HepG2 (cell line): ENCODE results near the gene MRPS14. TPM values are rescaled to one million over a fixed set of nuclear protein-coding genes. Genes with fewer than 3 reads are reported as not detected.

Source experiments
- ASH2L ChIP-seq: fragments of 300-600, 200-600 bp; sonication (generic); IDR thresholded peaks from 2 replicates; pipeline ENCODE4 v1.7.0; 2017; ENCODE audit warnings: low read depth, mild to moderate bottlenecking, moderate library complexity, mixed read lengths, low read length; ENCODE audit not compliant: insufficient read length
- CC2D1A ChIP-seq: sonication (generic); formaldehyde crosslinking; IDR thresholded peaks from 2 replicates; pipeline ENCODE4 v1.8.1; 2023; ENCODE audit warnings: mild to moderate bottlenecking, missing genetic modification reagents
- DNMT1 ChIP-seq: sonication (generic); formaldehyde crosslinking; IDR thresholded peaks from 2 replicates; pipeline ENCODE4 v1.5.1; 2020; ENCODE audit warnings: mild to moderate bottlenecking, missing genetic modification reagents
- DNMT3B ChIP-seq: conservative IDR thresholded peaks from 2 replicates; pipeline ENCODE4 v1.6.1; 2016; ENCODE audit warnings: missing biosample characterization, control low read depth
- GLI4 ChIP-seq: sonication (generic); formaldehyde crosslinking; IDR thresholded peaks from 2 replicates; pipeline ENCODE4 v1.5.1; 2020; ENCODE audit warnings: missing genetic modification reagents, mild to moderate bottlenecking, moderate library complexity, borderline replicate concordance
- IRF2 ChIP-seq: IDR thresholded peaks from 2 replicates; pipeline ENCODE4 v1.6.1; 2018; ENCODE audit warnings: missing genetic modification reagents, missing compliant biosample characterization
- KDM4B ChIP-seq: sonication (generic); formaldehyde crosslinking; IDR thresholded peaks from 2 replicates; pipeline ENCODE4 v1.4.0; 2020; ENCODE audit warnings: missing genetic modification reagents
- KLF6 ChIP-seq: IDR thresholded peaks from 2 replicates; pipeline ENCODE4 v1.8.0; 2016; ENCODE audit warnings: missing biosample characterization, missing genetic modification reagents
- MYNN ChIP-seq: sonication (generic); formaldehyde crosslinking; IDR thresholded peaks from 2 replicates; pipeline ENCODE4 v1.4.0; 2020; ENCODE audit warnings: mild to moderate bottlenecking, low read depth, missing genetic modification reagents
- NFATC3 ChIP-seq: sonication (generic); formaldehyde crosslinking; IDR thresholded peaks from 2 replicates; pipeline ENCODE4 v1.5.1; 2020; ENCODE audit warnings: mild to moderate bottlenecking, missing genetic modification reagents
- NFKBIZ ChIP-seq: IDR thresholded peaks from 2 replicates; pipeline ENCODE4 v1.6.1; 2018; ENCODE audit warnings: missing genetic modification reagents, missing compliant biosample characterization
- NRL ChIP-seq: sonication (generic); formaldehyde crosslinking; IDR thresholded peaks from 2 replicates; pipeline ENCODE4 v1.5.0; 2020; ENCODE audit warnings: missing genetic modification reagents, mild to moderate bottlenecking, moderate library complexity, borderline replicate concordance
- REPIN1 ChIP-seq: sonication (generic); formaldehyde crosslinking; IDR thresholded peaks from 2 replicates; pipeline ENCODE4 v1.8.0; 2022; ENCODE audit warnings: missing genetic modification reagents, low read depth, mild to moderate bottlenecking, borderline replicate concordance
- SETDB1 ChIP-seq: sonication (generic); formaldehyde crosslinking; IDR thresholded peaks from 2 replicates; pipeline ENCODE4 v1.5.1; 2020; ENCODE audit warnings: missing genetic modification reagents, mild to moderate bottlenecking, borderline replicate concordance
- SRSF4 ChIP-seq: fragments of 200-400 bp; formaldehyde crosslinking; IDR thresholded peaks from one replicate; pipeline ENCODE4 v1.6.1; 2018; ENCODE audit warnings: mild to moderate bottlenecking, low read depth, low read length, moderate library complexity; ENCODE audit not compliant: poor library complexity, severe bottlenecking
- TAF1 ChIP-seq: sonication (generic); formaldehyde crosslinking; IDR thresholded peaks from 2 replicates; pipeline ENCODE4 v1.4.0; 2020; ENCODE audit warnings: missing genetic modification reagents
- TFDP2 ChIP-seq: sonication (generic); formaldehyde crosslinking; IDR thresholded peaks from 2 replicates; pipeline ENCODE4 v1.4.0; 2020; ENCODE audit warnings: missing genetic modification reagents
- THAP8 ChIP-seq: sonication (generic); formaldehyde crosslinking; IDR thresholded peaks from 2 replicates; pipeline ENCODE4 v1.5.1; 2020; ENCODE audit warnings: missing genetic modification reagents, mild to moderate bottlenecking, borderline replicate concordance
- TP53 ChIP-seq: sonication (generic); formaldehyde crosslinking; conservative IDR thresholded peaks from 2 replicates; pipeline ENCODE4 v1.4.0; 2020; ENCODE audit warnings: missing genetic modification reagents
- ZFAT ChIP-seq: sonication (generic); formaldehyde crosslinking; conservative IDR thresholded peaks from 2 replicates; pipeline ENCODE4 v1.8.1; 2023; ENCODE audit warnings: missing genetic modification reagents, inconsistent platforms
- ZFP36 ChIP-seq: fragments of 150-350 bp; IDR thresholded peaks from 2 replicates; pipeline ENCODE4 v1.6.1; 2018; ENCODE audit warnings: borderline replicate concordance, low read length, low read depth; ENCODE audit not compliant: partially characterized antibody
- ZFP62 ChIP-seq: sonication (generic); formaldehyde crosslinking; IDR thresholded peaks from 2 replicates; pipeline ENCODE4 v1.4.0; 2020; ENCODE audit warnings: missing genetic modification reagents
- ZNF138 ChIP-seq: sonication (generic); formaldehyde crosslinking; IDR thresholded peaks from 2 replicates; pipeline ENCODE4 v1.5.0; 2020; ENCODE audit warnings: mild to moderate bottlenecking, low read depth, missing genetic modification reagents
- ZNF383 ChIP-seq: sonication (generic); formaldehyde crosslinking; IDR thresholded peaks from 2 replicates; pipeline ENCODE4 v1.4.0; 2020; ENCODE audit warnings: missing genetic modification reagents, mild to moderate bottlenecking, borderline replicate concordance
- ZNF543 ChIP-seq: sonication (generic); formaldehyde crosslinking; IDR thresholded peaks from 2 replicates; pipeline ENCODE4 v1.4.0; 2020; ENCODE audit warnings: mild to moderate bottlenecking, missing genetic modification reagents
- ZNF546 ChIP-seq: sonication (generic); formaldehyde crosslinking; conservative IDR thresholded peaks from 2 replicates; pipeline ENCODE4 v1.8.1; 2023; ENCODE audit warnings: mild to moderate bottlenecking, missing genetic modification reagents
- ZNF562 ChIP-seq: sonication (generic); formaldehyde crosslinking; IDR thresholded peaks from 2 replicates; pipeline ENCODE4 v1.8.0; 2022; ENCODE audit warnings: missing genetic modification reagents, borderline replicate concordance
- polyA plus RNA-seq, 8 experiments: library from polyadenylated mRNA; depleted of rRNA in 3 of 8; stranded (reverse) in 7 of 8; unstranded in 1 of 8; fragments of >200 nt; fragmentation: Illumina TruSeq in 4 of 8; extraction: Trizol in 4 of 8; gene quantifications; 2 replicates each; pipeline versions ENCODE4 v1.2.1 to v1.2.3, GENCODE V29; 2011 to 2016; ENCODE audit warnings: low read depth in 4 of 8, missing spikeins in 1 of 8, mixed read lengths in 1 of 8; ENCODE audit not compliant: insufficient read depth in 1 of 8
- total RNA-seq, 5 experiments: library from RNA; depleted of rRNA; stranded (reverse); fragments of >200 nt; fragmentation: Illumina TruSeq; extraction: Trizol; gene quantifications; 2 replicates each; pipeline ENCODE4 v1.2.3, GENCODE V29; 2016; ENCODE audit warnings: low read depth in 1 of 5
- TF ChIP-seq, protein P1 (sequence below): sonication (generic); formaldehyde crosslinking; IDR thresholded peaks from 2 replicates; pipeline ENCODE4 v1.4.0; 2020; ENCODE audit warnings: mild to moderate bottlenecking, low read depth, missing genetic modification reagents

Gene MRPS14
- total and polyA plus RNA-seq, 2 of the 13 experiments (the other 11 are each of a cell fraction or from before 2014, with no cell fraction given), result 36.6 to 43.2 TPM

- TF ChIP-seq, protein P1, sequence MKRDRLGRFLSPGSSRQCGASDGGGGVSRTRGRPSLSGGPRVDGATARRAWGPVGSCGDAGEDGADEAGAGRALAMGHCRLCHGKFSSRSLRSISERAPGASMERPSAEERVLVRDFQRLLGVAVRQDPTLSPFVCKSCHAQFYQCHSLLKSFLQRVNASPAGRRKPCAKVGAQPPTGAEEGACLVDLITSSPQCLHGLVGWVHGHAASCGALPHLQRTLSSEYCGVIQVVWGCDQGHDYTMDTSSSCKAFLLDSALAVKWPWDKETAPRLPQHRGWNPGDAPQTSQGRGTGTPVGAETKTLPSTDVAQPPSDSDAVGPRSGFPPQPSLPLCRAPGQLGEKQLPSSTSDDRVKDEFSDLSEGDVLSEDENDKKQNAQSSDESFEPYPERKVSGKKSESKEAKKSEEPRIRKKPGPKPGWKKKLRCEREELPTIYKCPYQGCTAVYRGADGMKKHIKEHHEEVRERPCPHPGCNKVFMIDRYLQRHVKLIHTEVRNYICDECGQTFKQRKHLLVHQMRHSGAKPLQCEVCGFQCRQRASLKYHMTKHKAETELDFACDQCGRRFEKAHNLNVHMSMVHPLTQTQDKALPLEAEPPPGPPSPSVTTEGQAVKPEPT (CRISPR knock-in tag), result no peak
- TF ChIP-seq SRSF4 (no peak), KLF6 (CRISPR knock-in tag) (0 out of 2 replicates have a peak, but pooled peaks have one; percentile 26), TFDP2 (peak; percentile 43; the same call in 1 of the 2 replicates), KDM4B (CRISPR knock-in tag) (no peak), ZNF562 (CRISPR knock-in tag) (no peak), THAP8 (no peak), TP53 (CRISPR knock-in tag) (no peak), ZFP62 (no peak), ZNF138 (no peak), NFKBIZ (CRISPR knock-in tag) (no peak), NFATC3 (no peak), CC2D1A (CRISPR knock-in tag) (no peak), IRF2 (CRISPR knock-in tag) (peak; percentile 90; the same call in 1 of the 2 replicates), GLI4 (CRISPR knock-in tag) (no peak), ZFAT (CRISPR knock-in tag) (no peak), TAF1 (CRISPR knock-in tag) (peak; percentile 88), ZNF383 (CRISPR knock-in tag) (no peak), ZNF546 (no peak), SETDB1 (CRISPR knock-in tag) (no peak), REPIN1 (CRISPR knock-in tag) (peak; percentile 65), DNMT3B (CRISPR knock-in tag) (peak; percentile 78; the same call in 1 of the 2 replicates), MYNN (CRISPR knock-in tag) (no peak), ZFP36 (no peak), NRL (CRISPR knock-in tag) (peak; percentile 18; the same call in 1 of the 2 replicates), DNMT1 (CRISPR knock-in tag) (0 out of 2 replicates have a peak, but pooled peaks have one; percentile 42), ZNF543 (CRISPR knock-in tag) (no peak), ASH2L (peak; percentile 96)
Observed at GRCh38 chr1:175023043-175023921, at the start of gene MRPS14 (continued).
